GM21515 (cell line): ENCODE data around the gene FZR1.
"Not testable (repeated sequence)": the region's sequence is repeated elsewhere in the genome, so short reads cannot be mapped to it uniquely, and the experiment has no call there.

ENCODE experiments used
- ATAC-seq: cut with Tn5 transposase; IDR thresholded peaks from one replicate; pipeline ENCODE4 v1.9.1; 2021; ENCODE audit not compliant: unreplicated experiment

FZR1 gene

DNA sequence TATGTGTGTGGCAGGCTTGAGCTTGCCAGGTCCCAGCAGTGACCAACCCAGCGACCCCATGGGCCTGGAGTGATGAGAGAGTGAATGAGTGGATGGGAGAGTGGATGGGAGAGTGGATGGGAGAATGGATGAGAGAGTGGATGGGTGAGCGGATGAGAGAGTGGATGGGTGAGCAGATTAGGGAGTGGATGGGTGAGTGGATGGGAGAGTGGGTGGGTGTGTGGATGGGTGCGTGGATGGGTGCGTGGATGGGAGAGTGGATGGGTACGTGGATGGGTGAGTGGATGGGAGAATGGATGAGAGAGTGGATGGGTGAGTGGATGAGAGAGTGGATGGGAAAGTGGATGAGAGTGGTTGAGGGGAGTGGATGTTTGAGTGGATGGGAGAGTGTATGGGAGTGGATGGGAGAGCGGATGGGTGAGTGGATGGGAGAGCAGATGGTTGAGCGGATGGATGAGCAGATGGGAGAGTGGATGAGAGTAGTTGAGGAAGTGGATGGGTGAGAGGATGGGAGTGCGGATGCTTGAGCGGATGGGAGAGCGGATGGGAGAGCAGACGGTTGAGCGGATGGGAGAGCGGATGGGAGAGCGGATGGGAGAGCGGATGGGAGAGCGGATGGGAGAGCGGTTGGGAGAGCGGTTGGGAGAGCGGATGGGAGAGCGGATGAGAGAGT lies 22.6 kb downstream of the FZR1 start:
- ATAC-seq = no peak

DNA sequence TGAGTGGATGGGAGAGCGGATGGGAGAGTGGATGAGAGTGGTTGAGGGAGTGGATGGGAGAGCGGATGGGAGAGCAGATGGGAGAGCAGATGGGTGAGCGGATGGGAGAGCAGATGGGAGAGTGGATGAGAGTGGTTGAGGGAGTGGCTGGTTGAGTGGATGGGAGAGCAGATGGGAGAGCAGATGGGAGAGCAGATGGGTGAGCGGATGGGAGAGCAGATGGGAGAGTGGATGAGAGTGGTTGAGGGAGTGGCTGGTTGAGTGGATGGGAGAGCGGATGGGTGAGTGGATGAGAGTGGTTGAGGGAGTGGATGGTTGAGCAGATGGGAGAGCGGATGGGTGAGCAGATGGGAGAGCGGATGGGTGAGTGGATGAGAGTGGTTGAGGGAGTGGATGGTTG lies 23.2 kb downstream of the FZR1 start:
- not testable (repeated sequence) for ATAC-seq

GRCh38 chr19:3530389-3530788 lies 24.3 kb downstream of the FZR1 start:
- no peak for ATAC-seq

DNA sequence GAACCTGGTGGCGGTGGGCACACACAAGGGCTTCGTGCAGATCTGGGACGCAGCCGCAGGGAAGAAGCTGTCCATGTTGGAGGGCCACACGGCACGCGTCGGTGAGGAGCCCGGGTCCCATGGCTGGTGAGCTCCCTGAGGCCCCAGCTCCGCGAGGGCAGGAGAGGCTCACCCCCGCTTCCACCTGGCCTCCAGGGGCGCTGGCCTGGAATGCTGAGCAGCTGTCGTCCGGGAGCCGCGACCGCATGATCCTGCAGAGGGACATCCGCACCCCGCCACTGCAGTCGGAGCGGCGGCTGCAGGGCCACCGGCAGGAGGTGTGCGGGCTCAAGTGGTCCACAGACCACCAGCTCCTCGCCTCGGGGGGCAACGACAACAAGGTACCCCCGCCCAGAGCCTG lies 25.6 kb downstream of the FZR1 start:
- no peak for ATAC-seq

- no peak for ATAC-seq
These were observed 26.2 kb downstream of the FZR1 start for GRCh38 chr19:3532154-3532786.

DNA sequence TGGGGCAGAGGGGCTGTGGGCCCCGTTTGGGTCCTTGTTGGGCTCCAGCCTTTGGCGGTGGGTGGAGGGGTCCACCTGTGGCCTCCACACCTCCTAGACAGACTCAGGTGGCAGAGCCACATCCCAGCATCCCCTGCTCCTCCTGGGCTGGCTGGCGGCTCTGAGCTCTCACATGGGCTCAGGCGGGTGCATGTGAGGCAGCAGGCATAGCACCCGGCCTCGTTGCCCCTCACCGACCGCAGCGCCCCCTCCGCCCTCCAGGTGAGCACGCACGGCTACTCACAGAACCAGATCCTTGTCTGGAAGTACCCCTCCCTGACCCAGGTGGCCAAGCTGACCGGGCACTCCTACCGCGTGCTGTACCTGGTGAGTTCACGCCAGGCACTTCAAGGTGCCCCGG lies 26.9 kb downstream of the FZR1 start:
- no peak for ATAC-seq

DNA sequence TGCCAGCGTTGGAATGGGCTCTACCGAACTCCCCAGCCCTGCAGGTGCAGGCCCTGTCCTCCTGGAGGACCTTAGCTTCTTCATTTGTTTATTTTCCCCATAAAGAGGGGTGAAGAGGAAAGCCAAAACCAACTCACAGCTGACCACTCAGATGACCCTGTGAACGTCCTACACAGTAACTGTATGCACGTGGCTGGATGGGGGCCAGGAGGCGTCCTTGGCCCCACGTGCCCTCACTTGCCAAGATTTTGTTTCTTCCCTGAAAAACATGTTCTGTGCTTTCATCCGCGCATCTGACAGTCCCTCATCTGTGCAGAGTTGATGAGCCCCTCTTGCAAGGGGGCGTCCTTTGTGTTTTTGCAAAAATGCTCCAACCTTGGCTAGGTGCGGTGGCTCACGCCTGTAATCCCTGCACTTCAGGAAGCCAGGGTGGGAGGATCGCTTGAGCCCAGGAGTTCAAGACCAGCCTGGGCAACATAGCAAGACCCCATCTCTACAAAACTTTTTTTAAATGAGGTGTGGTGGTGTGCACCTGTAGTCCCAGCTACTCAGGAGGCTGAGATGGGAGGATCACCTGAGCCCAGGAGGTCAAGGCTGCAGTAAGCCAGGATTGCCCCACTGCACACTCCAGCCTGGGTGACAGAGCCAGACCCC lies 27.6 kb downstream of the FZR1 start:
- no peak for ATAC-seq

- no peak for ATAC-seq
These were observed 28.5 kb downstream of the FZR1 start for GRCh38 chr19:3534375-3535234.

GRCh38 chr19:3535235-3535535 lies 29.1 kb downstream of the FZR1 start:
- no peak for ATAC-seq

- ATAC-seq = no peak
These were observed 29.5 kb downstream of the FZR1 start for GRCh38 chr19:3535563-3535965.

GRCh38 chr19:3535981-3536380 lies 29.9 kb downstream of the FZR1 start:
- no peak for ATAC-seq

- ATAC-seq = no peak
These were observed 30.5 kb downstream of the FZR1 start for GRCh38 chr19:3536429-3537100.

DNA sequence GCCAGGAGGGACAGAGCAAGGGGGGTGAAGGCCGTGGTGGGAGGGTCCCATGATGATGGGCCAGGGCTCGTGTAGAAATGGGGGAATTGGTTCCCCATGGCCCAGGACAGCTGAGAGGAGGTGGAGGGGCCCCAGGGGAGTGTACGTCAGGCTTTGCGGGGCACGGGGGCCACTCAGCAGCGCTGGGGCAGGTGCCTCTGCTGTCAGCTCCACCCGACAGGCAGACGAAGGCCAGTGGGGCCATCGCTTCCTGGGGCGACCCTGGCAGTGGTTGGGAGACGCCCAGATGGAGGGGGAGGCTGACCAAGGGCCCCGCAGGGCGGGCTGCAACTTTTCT lies 31.0 kb downstream of the FZR1 start:
- ATAC-seq = no peak

DNA sequence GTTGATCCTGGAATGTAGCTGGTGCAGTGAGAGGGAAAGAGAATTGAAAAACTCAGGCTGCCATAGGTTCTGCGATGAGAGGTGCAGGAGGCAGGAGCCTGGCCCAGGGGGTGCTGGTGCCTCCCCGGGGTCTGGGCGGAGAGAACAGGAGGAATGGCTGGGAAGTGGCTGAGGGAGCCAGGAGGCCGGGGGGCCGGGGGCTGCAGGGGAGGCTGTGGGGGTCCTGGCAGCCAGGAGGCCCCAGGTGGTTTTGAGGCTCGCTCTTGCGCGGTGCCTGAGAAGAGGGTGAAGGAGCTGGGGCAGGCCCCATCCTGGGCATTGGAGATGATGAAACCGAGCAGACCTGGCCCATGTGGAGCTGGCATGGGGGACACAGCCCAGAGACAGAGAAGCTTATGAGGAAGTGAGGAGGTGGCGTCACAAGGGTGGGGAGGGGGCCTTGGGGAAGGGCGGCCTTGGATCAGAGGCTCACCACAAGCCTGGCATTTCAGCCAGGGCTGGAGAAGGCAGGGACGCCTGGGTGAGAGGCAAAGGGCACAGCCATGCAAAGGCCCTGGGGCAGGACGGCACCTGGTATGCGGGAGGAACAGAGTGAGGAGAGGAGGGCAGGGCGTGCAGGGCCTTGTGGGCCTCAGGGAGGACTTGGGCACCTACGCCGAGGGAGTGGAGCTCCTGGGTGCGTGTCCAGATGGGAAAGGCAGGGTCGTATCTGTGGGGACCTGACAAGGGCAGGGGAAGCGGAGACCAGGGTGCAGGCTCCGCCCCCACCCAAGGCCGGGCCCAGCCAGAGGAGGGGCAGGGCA lies 31.5 kb downstream of the FZR1 start:
- ATAC-seq = no peak

DNA sequence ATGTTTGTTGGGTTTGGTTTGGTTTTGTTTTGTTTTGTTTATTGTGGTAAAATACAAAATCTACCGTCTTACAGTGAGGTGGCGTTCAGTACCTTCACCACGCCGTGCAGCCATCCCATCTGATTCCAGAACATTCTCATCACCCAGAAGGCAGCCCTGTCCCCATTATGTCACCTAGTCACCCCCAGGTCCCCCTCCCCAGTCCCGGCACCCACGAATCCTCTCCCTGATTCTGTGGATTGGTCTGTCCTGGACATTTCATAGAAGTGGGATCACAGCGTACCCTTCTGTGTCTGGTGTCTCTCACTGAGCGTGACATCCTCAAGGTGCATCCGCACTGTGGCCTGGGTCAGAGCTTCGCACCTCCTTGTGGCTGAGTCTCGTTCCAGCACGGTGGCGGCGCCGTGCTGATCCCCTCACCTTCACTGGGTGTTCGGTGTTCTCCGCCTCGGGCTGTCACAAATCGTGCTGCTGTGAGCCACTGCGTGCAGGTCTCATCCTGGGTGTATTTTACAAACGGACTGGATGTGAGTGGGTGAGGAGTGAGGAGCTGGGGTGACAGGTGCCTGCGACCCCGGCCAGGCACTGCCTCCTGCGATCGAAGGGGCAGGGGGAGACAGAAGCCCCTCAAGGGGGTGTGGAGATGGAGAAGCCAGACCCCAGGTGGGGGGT lies 32.3 kb downstream of the FZR1 start:
- no peak for ATAC-seq

- no peak for ATAC-seq
These were observed 33.0 kb downstream of the FZR1 start, which contains the start of gene TEKTIP1 for GRCh38 chr19:3538965-3539755. TEKTIP1 (plus strand) TSS chr19:3539174; CDS start chr19:3539178, 4 bp downstream.

GRCh38 chr19:3539756-3540118 lies 33.6 kb downstream of the FZR1 start:
- ATAC-seq = no peak

- no peak for ATAC-seq
These were observed 37.3 kb downstream of the FZR1 start for GRCh38 chr19:3543150-3544057.
